CD14-positive monocyte (primary cell): ENCODE results near the gene KDM4F. TPM values are rescaled to one million over a fixed set of nuclear protein-coding genes. Genes with fewer than 3 reads are reported as not detected.

Experiments used
- DNase-seq, 3 donors: peaks; one replicate each; pipeline ENCODE4 v3.0.0-alpha.2; 2011 to 2022
- H2AFZ ChIP-seq: 2 replicates; pipeline ENCODE4 v1.6.0; 2012; ENCODE audit warnings: mild to moderate bottlenecking, low read depth, low read length, inconsistent platforms; ENCODE audit not compliant: insufficient read depth, poor library complexity, severe bottlenecking
- H3K27ac ChIP-seq, 2 donors: 1 replicate in 1 of 2; 2 replicates in 1 of 2; pipeline ENCODE4 v1.5.1; 2012 to 2013; ENCODE audit warnings: low read length in 2 of 2, control low read depth in 1 of 2, inconsistent platforms in 1 of 2, low read depth in 1 of 2, mild to moderate bottlenecking in 1 of 2
- H3K27me3 ChIP-seq, 2 donors: one replicate each; pipeline versions ENCODE4 v1.6.0 to v1.6.1; 2011 to 2013; ENCODE audit warnings: low read length in 2 of 2; ENCODE audit not compliant: control insufficient read depth in 2 of 2, insufficient read depth in 2 of 2
- H3K36me3 ChIP-seq, 2 donors: replicated peaks in 1 of 2; 1 replicate in 1 of 2; 2 replicates in 1 of 2; pipeline versions ENCODE4 v1.5.1 to v1.6.1; 2012 to 2013; ENCODE audit warnings: low read length in 2 of 2, control low read depth in 1 of 2, inconsistent platforms in 1 of 2, mild to moderate bottlenecking in 1 of 2; ENCODE audit not compliant: insufficient read depth in 2 of 2, control insufficient read depth in 1 of 2
- H3K4me1 ChIP-seq, 2 donors: 1 replicate in 1 of 2; 2 replicates in 1 of 2; pipeline versions ENCODE4 v1.5.1 to v1.6.1; 2012 to 2013; ENCODE audit warnings: low read length in 2 of 2, control low read depth in 1 of 2, inconsistent platforms in 1 of 2, mild to moderate bottlenecking in 1 of 2, moderate library complexity in 1 of 2; ENCODE audit not compliant: insufficient read depth in 2 of 2, control insufficient read depth in 1 of 2
- H3K4me2 ChIP-seq: replicated peaks from 2 replicates; pipeline ENCODE3; 2012; ENCODE audit warnings: low read length, moderate library complexity, mild to moderate bottlenecking; ENCODE audit not compliant: poor library complexity, severe bottlenecking; ENCODE audit errors: extremely low read depth
- H3K4me3 ChIP-seq, 3 experiments: fragments of 200-600 bp in 1 of 3; sonication (generic) in 1 of 3; replicated peaks in 1 of 3; 1 replicate in 2 of 3; 2 replicates in 1 of 3; pipeline ENCODE4 v1.5.1; 2011 to 2013; ENCODE audit warnings: low read length in 3 of 3, mild to moderate bottlenecking in 3 of 3, control low read depth in 2 of 3, low read depth in 2 of 3, inconsistent platforms in 1 of 3, moderate library complexity in 1 of 3
- H3K79me2 ChIP-seq: 2 replicates; pipeline ENCODE4 v1.6.0; 2012; ENCODE audit warnings: mild to moderate bottlenecking, control low read depth, inconsistent platforms, low read length, moderate library complexity; ENCODE audit not compliant: insufficient read depth
- H3K9ac ChIP-seq: 2 replicates; pipeline ENCODE4 v1.6.0; 2017; ENCODE audit warnings: low read length, mild to moderate bottlenecking; ENCODE audit not compliant: insufficient read depth, poor library complexity, severe bottlenecking
- H3K9me3 ChIP-seq, 2 donors: replicated peaks in 1 of 2; 1 replicate in 1 of 2; 2 replicates in 1 of 2; pipeline versions ENCODE4 v1.5.1 to v1.6.1; 2012 to 2013; ENCODE audit warnings: low read length in 2 of 2, control low read depth in 1 of 2; ENCODE audit not compliant: control insufficient read depth in 1 of 2, insufficient read depth in 1 of 2
- H4K20me1 ChIP-seq: 2 replicates; pipeline ENCODE4 v1.6.0; 2012; ENCODE audit warnings: mild to moderate bottlenecking, low read length, control low read depth, moderate library complexity; ENCODE audit not compliant: insufficient read depth
- H3K27ac Mint-ChIP-seq, 7 donors: one replicate each; pipeline ENCODE4 v1.8.0; 2020; ENCODE audit warnings: mild to moderate bottlenecking in 7 of 7, mixed read lengths in 7 of 7, moderate library complexity in 6 of 7, inconsistent platforms in 2 of 7
- H3K27me3 Mint-ChIP-seq, 3 donors: one replicate each; pipeline ENCODE4 v1.8.0; 2021 to 2022; ENCODE audit warnings: low read depth in 3 of 3, mild to moderate bottlenecking in 3 of 3, mixed read lengths in 3 of 3, moderate library complexity in 3 of 3, inconsistent platforms in 1 of 3
- H3K36me3 Mint-ChIP-seq, 2 donors: one replicate each; pipeline ENCODE4 v1.8.0; 2020; ENCODE audit warnings: mixed read lengths in 2 of 2, inconsistent platforms in 1 of 2, mild to moderate bottlenecking in 1 of 2
- H3K4me1 Mint-ChIP-seq: one replicate; pipeline ENCODE4 v1.8.0; 2020; ENCODE audit warnings: mild to moderate bottlenecking, mixed read lengths
- H3K4me3 Mint-ChIP-seq, 2 donors: one replicate each; pipeline ENCODE4 v1.8.0; 2020; ENCODE audit warnings: mild to moderate bottlenecking in 2 of 2, mixed read lengths in 2 of 2, moderate library complexity in 1 of 2
- H3K9me3 Mint-ChIP-seq, 7 donors: one replicate each; pipeline ENCODE4 v1.8.0; 2020 to 2022; ENCODE audit warnings: mixed read lengths in 7 of 7, mild to moderate bottlenecking in 6 of 7, moderate library complexity in 6 of 7, inconsistent platforms in 2 of 7
- WGBS: methylation state at CpG from one replicate; pipeline ENCODE4 v1.1.5; 2013; ENCODE audit warnings: missing lambda C conversion rate; ENCODE audit not compliant: insufficient coverage; 5-methylcytosine and 5-hydroxymethylcytosine counted together
- intact Hi-C, 2 donors: fragments of 100-400 bp; cut with micrococcal nuclease; formaldehyde crosslinking; loops; one replicate each; pipeline versions ENCODE4 v1.15.0 to v1.15.1; 2023
- polyA plus RNA-seq, 3 donors: library from polyadenylated mRNA; depleted of rRNA in 1 of 3; unstranded in 2 of 3; stranded (reverse) in 1 of 3; fragments of 300-500 nt in 2 of 3; fragments of >200 nt in 1 of 3; fragmentation: Illumina TruSeq in 2 of 3; gene quantifications; 1 replicate in 2 of 3; 2 replicates in 1 of 3; pipeline ENCODE4 v1.2.3, GENCODE V29; 2012 to 2021
- TF ChIP-seq, protein P1 (sequence below): fragments of 200-600 bp; IDR thresholded peaks from one replicate; pipeline ENCODE4 v1.8.0; 2022; ENCODE audit warnings: antibody characterized with exemption, mild to moderate bottlenecking

KDM4F gene
- polyA plus RNA-seq, 3 donors, result not detected

DNA sequence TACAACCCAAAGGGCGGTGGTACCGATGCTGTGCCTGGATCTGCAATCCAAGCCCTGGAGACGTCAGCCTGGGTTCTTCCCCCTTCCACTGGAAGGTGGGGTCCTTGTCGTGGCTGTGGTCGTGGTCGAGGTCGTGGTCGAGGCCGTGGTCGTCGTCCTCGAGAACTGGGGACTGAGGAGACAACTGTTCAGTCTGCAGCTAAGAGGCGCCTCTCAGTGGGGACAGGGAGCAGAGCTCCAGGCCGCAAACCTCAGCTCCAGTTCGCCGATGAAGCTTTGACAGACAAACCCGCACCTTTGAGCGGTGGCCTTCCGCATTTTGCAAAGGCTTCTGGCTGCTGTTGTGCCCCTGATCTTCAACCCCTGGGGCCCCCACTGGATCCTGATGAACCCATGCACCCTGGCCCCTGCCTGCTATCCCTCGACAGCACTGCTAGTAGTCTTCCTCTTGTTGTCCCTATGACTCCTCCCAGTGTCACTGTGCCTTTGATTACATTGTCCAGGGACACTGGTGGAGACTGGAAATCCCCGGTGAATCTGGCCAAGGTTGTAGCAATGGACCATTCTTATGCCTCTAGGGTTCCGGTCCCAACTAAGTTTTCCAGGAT lies 1.5 kb downstream of the KDM4F start:
- H2AFZ ChIP-seq, result no peak overlapping the region
- no peaks in the 10 kb centered on the region for H3K4me1 ChIP-seq
- DNase-seq, result no peak
- TF ChIP-seq, protein P1, sequence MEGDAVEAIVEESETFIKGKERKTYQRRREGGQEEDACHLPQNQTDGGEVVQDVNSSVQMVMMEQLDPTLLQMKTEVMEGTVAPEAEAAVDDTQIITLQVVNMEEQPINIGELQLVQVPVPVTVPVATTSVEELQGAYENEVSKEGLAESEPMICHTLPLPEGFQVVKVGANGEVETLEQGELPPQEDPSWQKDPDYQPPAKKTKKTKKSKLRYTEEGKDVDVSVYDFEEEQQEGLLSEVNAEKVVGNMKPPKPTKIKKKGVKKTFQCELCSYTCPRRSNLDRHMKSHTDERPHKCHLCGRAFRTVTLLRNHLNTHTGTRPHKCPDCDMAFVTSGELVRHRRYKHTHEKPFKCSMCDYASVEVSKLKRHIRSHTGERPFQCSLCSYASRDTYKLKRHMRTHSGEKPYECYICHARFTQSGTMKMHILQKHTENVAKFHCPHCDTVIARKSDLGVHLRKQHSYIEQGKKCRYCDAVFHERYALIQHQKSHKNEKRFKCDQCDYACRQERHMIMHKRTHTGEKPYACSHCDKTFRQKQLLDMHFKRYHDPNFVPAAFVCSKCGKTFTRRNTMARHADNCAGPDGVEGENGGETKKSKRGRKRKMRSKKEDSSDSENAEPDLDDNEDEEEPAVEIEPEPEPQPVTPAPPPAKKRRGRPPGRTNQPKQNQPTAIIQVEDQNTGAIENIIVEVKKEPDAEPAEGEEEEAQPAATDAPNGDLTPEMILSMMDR, result no peak
- peaks cover 2 to 4% (median 4%) of the 10 kb centered on the region in 3 donors for H3K27me3 Mint-ChIP-seq
- peaks cover 0 to 2% of the 10 kb centered on the region in 2 donors for H3K27me3 ChIP-seq
- no peak overlapping the region for H3K4me2 ChIP-seq
- H3K27ac Mint-ChIP-seq, result no peak overlapping the region
- no peaks in the 10 kb centered on the region for H4K20me1 ChIP-seq
- H3K36me3 ChIP-seq, result no peaks in the 10 kb centered on the region
- peaks cover 0 to 7% (median 0%) of the 10 kb centered on the region in 7 donors for H3K9me3 Mint-ChIP-seq
- no peaks in the 10 kb centered on the region for H3K36me3 Mint-ChIP-seq
- H3K4me1 Mint-ChIP-seq, result no peaks in the 10 kb centered on the region
- intact Hi-C loops, result no loop called here
- H3K9ac ChIP-seq, result no peak overlapping the region
- H3K4me3 Mint-ChIP-seq, result no peak overlapping the region
- no peak overlapping the region for H3K4me3 ChIP-seq
- H3K9me3 ChIP-seq, result peaks cover 0 to 2% of the 10 kb centered on the region in 2 donors
- no peak overlapping the region for H3K27ac ChIP-seq
- H3K79me2 ChIP-seq, result no peaks in the 10 kb centered on the region
- WGBS, result 80% methylated on average over 22 of the region's 22 CpGs

DNA sequence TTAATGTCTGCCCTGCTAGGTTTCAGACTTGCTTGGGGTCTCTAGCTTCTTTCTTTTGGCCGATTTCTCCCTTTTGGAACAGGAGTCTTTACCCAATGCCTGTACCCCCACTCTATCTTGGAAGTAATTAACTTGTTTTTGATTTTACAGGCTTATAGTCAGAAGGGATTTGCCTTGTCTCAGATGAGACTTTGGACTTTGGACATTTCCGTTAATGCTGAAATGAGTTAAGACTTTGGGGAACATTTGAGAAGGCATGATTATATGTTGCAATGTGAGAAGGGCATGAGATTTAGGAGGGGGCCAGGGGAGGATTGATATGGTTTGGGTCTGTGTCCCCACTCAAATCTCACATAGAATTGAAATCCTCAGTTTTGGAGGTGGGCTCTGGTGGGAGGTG lies 5.1 kb downstream of the KDM4F start:
- H4K20me1 ChIP-seq, result no peaks in the 10 kb centered on the region
- 100% methylated on average over 1 of the region's 2 CpGs for WGBS
- H3K4me2 ChIP-seq, result no peak overlapping the region
- no peak overlapping the region for H2AFZ ChIP-seq
- no peak overlapping the region for H3K27ac Mint-ChIP-seq
- no peaks in the 10 kb centered on the region for H3K36me3 Mint-ChIP-seq
- peaks cover 0 to 7% (median 2%) of the 10 kb centered on the region in 3 donors for H3K27me3 Mint-ChIP-seq
- H3K4me1 Mint-ChIP-seq, result no peaks in the 10 kb centered on the region
- TF ChIP-seq, protein P1, result no peak
- DNase-seq, result no peak
- no peaks in the 10 kb centered on the region for H3K27me3 ChIP-seq
- intact Hi-C loops, result no loop called here
- no peak overlapping the region for H3K27ac ChIP-seq
- H3K79me2 ChIP-seq, result no peaks in the 10 kb centered on the region
- H3K4me3 ChIP-seq, result no peak overlapping the region
- peaks cover 0 to 2% of the 10 kb centered on the region in 2 donors for H3K9me3 ChIP-seq
- no peaks in the 10 kb centered on the region for H3K4me1 ChIP-seq
- no peaks in the 10 kb centered on the region for H3K36me3 ChIP-seq
- H3K9ac ChIP-seq, result no peak overlapping the region
- no peak overlapping the region for H3K4me3 Mint-ChIP-seq
- peaks cover 0 to 7% (median 0%) of the 10 kb centered on the region in 7 donors for H3K9me3 Mint-ChIP-seq
